PFSK-1 (cell line): ENCODE results near the gene EPHA6.

ENCODE experiments used
- FOXP2 ChIP-seq: optimal IDR thresholded peaks from 2 replicates; pipeline ENCODE3; 2011; ENCODE audit warnings: borderline replicate concordance, control low read depth, inconsistent platforms; ENCODE audit not compliant: insufficient read depth; ENCODE audit errors: extremely low read length, extremely low read depth
- POLR2AphosphoS5 ChIP-seq: IDR thresholded peaks from 2 replicates; pipeline ENCODE4 v1.6.1; 2012; ENCODE audit warnings: low read depth, mild to moderate bottlenecking, control low read depth, low read length, moderate library complexity
- REST ChIP-seq, 2 experiments: IDR thresholded peaks; 2 replicates each; pipeline versions ENCODE4 v1.6.1 to v1.8.0; 2011 to 2012; ENCODE audit warnings: low read depth in 2 of 2, low read length in 2 of 2, control low read depth in 1 of 2, inconsistent platforms in 1 of 2, mild to moderate bottlenecking in 1 of 2, moderate library complexity in 1 of 2; ENCODE audit not compliant: insufficient read depth in 1 of 2
- SIN3A ChIP-seq: IDR thresholded peaks from 2 replicates; pipeline ENCODE4 v1.6.1; 2012; ENCODE audit warnings: mild to moderate bottlenecking, low read length, moderate library complexity, borderline replicate concordance; ENCODE audit not compliant: insufficient read depth
- TAF1 ChIP-seq: IDR thresholded peaks from 2 replicates; pipeline ENCODE4 v1.6.1; 2012; ENCODE audit warnings: low read length, control low read depth, borderline replicate concordance; ENCODE audit not compliant: insufficient read depth

EPHA6 gene

GRCh38 chr3:96970211-96970610 is 155.8 kb downstream of the EPHA6 start:
- no peak for TF ChIP-seq TAF1
- TF ChIP-seq REST (IDR thresholded peaks at IDR 0.05; ENCODE audit: insufficient read depth in 1 of 2, low read depth in 2 of 2, low read length in 2 of 2): no peak
- TF ChIP-seq POLR2AphosphoS5: no peak

- TF ChIP-seq SIN3A (no peak), REST (IDR thresholded peaks at IDR 0.05; ENCODE audit: insufficient read depth in 1 of 2, low read depth in 2 of 2, low read length in 2 of 2) (no peak), FOXP2 (no peak), TAF1 (no peak), POLR2AphosphoS5 (no peak)
Observed at GRCh38 chr3:96977671-96978070, 163.3 kb downstream of the EPHA6 start.

DNA sequence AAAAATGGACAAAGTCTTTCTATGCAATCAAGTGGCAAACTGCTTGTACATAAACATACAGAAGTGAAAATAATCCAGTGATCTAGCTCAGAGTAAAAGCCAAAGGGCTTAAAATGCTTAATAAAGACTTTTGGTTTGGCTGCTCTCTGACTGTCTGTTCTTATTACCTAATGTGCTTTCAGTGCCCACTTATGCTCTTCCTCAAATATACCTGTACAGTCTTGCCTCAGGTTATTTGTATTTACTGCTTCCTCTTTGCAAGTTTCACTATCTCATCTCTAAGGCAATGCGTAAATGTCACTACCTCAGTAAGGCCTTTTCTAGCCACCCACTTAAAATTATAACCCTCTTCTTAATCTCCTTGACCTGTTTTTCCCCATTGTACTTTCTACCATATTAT is 171.8 kb downstream of the EPHA6 start:
- TF ChIP-seq POLR2AphosphoS5 (no peak), FOXP2 (no peak), SIN3A (no peak), REST (IDR thresholded peaks at IDR 0.05; ENCODE audit: insufficient read depth in 1 of 2, low read depth in 2 of 2, low read length in 2 of 2) (no peak), TAF1 (no peak)

- no peak for TF ChIP-seq SIN3A
- TF ChIP-seq POLR2AphosphoS5: no peak
- no peak for TF ChIP-seq FOXP2
- TF ChIP-seq REST (IDR thresholded peaks at IDR 0.05; ENCODE audit: insufficient read depth in 1 of 2, low read depth in 2 of 2, low read length in 2 of 2): no peak
- no peak for TF ChIP-seq TAF1
Observed at GRCh38 chr3:96991231-96991630, 176.8 kb downstream of the EPHA6 start.

- no peak for TF ChIP-seq TAF1
- no peak for TF ChIP-seq REST (IDR thresholded peaks at IDR 0.05; ENCODE audit: insufficient read depth in 1 of 2, low read depth in 2 of 2, low read length in 2 of 2)
- TF ChIP-seq POLR2AphosphoS5: no peak
- no peak for TF ChIP-seq SIN3A
- TF ChIP-seq FOXP2: no peak
Observed at GRCh38 chr3:96991800-96992365, 177.5 kb downstream of the EPHA6 start.
